HEK293T (cell line): ENCODE measurements around the gene ARHGAP42.

ENCODE experiments used
- CTCF ChIA-PET: fragments of 350-600 bp; formaldehyde crosslinking; extraction: SDS; loops from one replicate; lab custom pipeline; 2021; ENCODE audit warnings: antibody characterized with exemption, inconsistent platforms; lab: Yijun Ruan, JAX
- POLR2A ChIA-PET: fragments of 350-600 bp; formaldehyde crosslinking; extraction: SDS; loops from one replicate; lab custom pipeline; 2020; ENCODE audit warnings: antibody characterized with exemption, inconsistent platforms; lab: Yijun Ruan, JAX
- DNase-seq: peaks from one replicate; pipeline ENCODE4 v3.0.0; 2012; ENCODE audit warnings: mixed read lengths; ENCODE audit errors: extremely low spot score
- ARNT ChIP-seq: fragments of 450-650 bp; IDR thresholded peaks from 2 replicates; pipeline ENCODE4 v1.6.1; 2017; ENCODE audit warnings: mild to moderate bottlenecking
- BHLHE40 ChIP-seq: fragments of 450-650 bp; IDR thresholded peaks from 2 replicates; pipeline ENCODE4 v1.6.1; 2016; ENCODE audit warnings: mild to moderate bottlenecking, moderate library complexity, borderline replicate concordance
- CTBP1 ChIP-seq: fragments of 450-650 bp; IDR thresholded peaks from 2 replicates; pipeline ENCODE4 v1.6.1; 2016; ENCODE audit warnings: borderline replicate concordance
- ELF4 ChIP-seq: fragments of 450-650 bp; IDR thresholded peaks from 2 replicates; pipeline ENCODE4 v1.6.1; 2017; ENCODE audit warnings: antibody characterized with exemption
- FOXA1 ChIP-seq: fragments of 450-650 bp; IDR thresholded peaks from 2 replicates; pipeline ENCODE4 v1.6.1; 2016; ENCODE audit warnings: mild to moderate bottlenecking
- FOXK2 ChIP-seq: fragments of 450-650 bp; IDR thresholded peaks from 2 replicates; pipeline ENCODE4 v1.6.1; 2016; ENCODE audit warnings: mild to moderate bottlenecking
- FOXM1 ChIP-seq: fragments of 450-650 bp; IDR thresholded peaks from 2 replicates; pipeline ENCODE4 v1.6.1; 2017; ENCODE audit warnings: mild to moderate bottlenecking, borderline replicate concordance
- HDGF ChIP-seq: fragments of 450-650 bp; IDR thresholded peaks from 2 replicates; pipeline ENCODE4 v1.6.1; 2017; ENCODE audit warnings: antibody characterized with exemption, borderline replicate concordance
- L3MBTL2 ChIP-seq: fragments of 450-650 bp; conservative IDR thresholded peaks from 2 replicates; pipeline ENCODE4 v1.6.1; 2016; ENCODE audit warnings: mild to moderate bottlenecking
- LEF1 ChIP-seq: fragments of 450-650 bp; IDR thresholded peaks from 2 replicates; pipeline ENCODE4 v1.6.1; 2017; ENCODE audit warnings: mild to moderate bottlenecking, borderline replicate concordance
- NFRKB ChIP-seq: fragments of 450-650 bp; IDR thresholded peaks from 2 replicates; pipeline ENCODE4 v1.6.1; 2016; ENCODE audit warnings: mild to moderate bottlenecking, moderate library complexity
- SP1 ChIP-seq: fragments of 450-650 bp; IDR thresholded peaks from 2 replicates; pipeline ENCODE4 v1.6.1; 2017
- SUZ12 ChIP-seq: fragments of 450-650 bp; IDR thresholded peaks from 2 replicates; pipeline ENCODE4 v1.6.1; 2016; ENCODE audit warnings: mild to moderate bottlenecking
- TARDBP ChIP-seq: fragments of 450-650 bp; IDR thresholded peaks from 2 replicates; pipeline ENCODE4 v1.6.1; 2016
- ZNF384 ChIP-seq: fragments of 450-650 bp; IDR thresholded peaks from 2 replicates; pipeline ENCODE4 v1.6.1; 2016
- TF ChIP-seq, protein P1 (sequence below): fragments of 450-650 bp; IDR thresholded peaks from 2 replicates; pipeline ENCODE4 v1.6.1; 2016

The ARHGAP42 gene

DNA sequence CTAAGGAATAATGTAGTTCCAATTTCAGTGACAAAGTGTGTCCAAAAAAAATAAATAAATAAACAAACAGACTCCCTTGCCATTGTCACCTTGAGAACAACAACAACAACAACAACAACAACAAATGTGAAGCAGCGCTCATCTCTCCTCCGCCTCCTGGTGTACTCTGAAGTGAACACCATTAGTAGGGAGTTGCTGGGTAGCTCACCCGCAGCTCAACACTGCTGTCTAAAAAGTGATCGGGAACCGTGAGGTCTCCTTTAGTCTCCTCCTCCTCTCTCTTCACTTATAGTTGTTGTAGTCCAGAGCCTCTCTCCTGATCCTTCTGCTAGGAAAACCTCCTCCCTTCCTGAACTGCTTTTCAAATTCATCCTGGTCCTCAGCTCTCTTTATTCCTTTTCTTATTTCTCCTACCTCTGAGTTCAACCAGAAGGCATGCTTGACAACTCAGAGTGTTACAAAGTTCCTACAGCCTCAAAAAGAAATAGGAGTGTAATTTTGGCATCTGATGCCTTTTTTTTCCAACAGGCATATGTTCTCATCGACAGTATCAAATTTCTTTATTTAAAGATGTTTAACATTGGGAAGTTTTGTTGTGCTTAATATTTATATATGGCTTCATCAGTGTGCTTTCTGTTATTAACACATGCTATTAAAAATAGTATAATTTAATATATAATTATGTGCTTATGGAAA is 227.5 kb downstream of the ARHGAP42 start:
- CTCF ChIA-PET, result no interaction called here
- TF ChIP-seq HDGF, result no peak
- no peak for TF ChIP-seq FOXM1
- no peak for TF ChIP-seq ARNT
- TF ChIP-seq, protein P1, sequence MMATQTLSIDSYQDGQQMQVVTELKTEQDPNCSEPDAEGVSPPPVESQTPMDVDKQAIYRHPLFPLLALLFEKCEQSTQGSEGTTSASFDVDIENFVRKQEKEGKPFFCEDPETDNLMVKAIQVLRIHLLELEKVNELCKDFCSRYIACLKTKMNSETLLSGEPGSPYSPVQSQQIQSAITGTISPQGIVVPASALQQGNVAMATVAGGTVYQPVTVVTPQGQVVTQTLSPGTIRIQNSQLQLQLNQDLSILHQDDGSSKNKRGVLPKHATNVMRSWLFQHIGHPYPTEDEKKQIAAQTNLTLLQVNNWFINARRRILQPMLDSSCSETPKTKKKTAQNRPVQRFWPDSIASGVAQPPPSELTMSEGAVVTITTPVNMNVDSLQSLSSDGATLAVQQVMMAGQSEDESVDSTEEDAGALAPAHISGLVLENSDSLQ, result no peak
- TF ChIP-seq L3MBTL2, result no peak
- no peak for TF ChIP-seq SP1
- no peak for TF ChIP-seq LEF1
- no peak for TF ChIP-seq FOXK2
- no peak for TF ChIP-seq FOXA1
- no peak for TF ChIP-seq CTBP1
- TF ChIP-seq NFRKB, result no peak
- TF ChIP-seq ZNF384, result no peak
- no peak for TF ChIP-seq ELF4
- no peak for TF ChIP-seq BHLHE40
- no peak for TF ChIP-seq SUZ12
- POLR2A ChIA-PET, result no interaction called here
- DNase-seq, result no peak

DNA sequence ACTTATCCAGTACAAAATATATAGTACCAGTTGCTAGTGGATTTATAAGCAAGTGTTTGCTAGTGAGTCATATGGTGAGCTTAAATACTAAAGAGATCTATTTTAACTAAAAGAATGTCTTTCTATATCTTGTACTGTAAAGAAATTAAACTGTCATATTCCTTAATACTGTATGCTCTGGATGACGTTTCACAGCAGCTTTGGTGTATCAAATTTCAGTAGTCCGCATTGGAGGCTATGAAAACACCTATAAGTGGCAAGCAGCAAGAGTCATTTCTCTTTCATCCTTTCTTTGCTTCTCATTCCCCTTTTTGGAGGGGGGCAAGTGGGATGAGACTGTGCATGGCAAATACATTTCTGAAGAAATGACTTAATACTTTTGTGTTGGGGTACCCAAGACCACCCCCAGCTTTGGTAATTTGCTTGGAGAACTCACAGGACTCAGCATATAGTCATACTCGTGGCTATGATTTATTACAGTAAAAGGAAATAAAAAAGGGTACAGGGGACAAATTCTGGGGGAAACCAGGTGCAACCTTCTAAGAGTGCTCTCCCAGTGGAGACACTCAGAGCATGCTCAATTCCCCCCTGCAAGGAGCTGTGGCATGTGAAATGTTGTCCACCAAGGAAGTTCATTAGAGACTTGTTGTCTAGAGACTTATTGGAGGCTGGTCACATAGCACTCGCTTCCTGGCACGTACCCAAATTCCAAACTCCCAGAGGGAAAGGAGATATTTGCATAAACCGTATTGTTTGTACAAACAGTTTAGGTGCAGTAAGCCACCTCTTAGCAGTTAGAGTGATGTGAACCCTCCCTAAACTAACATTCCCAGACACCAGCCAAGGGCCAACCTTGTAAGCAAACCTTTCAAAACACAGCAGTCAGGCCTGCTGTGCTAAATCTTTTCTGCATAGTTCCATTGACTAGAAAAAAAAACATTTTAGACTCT is 231.7 kb downstream of the ARHGAP42 start:
- ChIA-PET CTCF (interaction anchor here (0.7 to 1.4 kb wide), 3 partner anchors 18 to 184 kb away, joined by 3 to 6 read pairs (median 3); no protein-coding TSS in a partner anchor), POLR2A (interaction anchor here (0.6 to 1.0 kb wide), 3 partner anchors 31 to 148 kb away, joined by 3 to 4 read pairs (median 3); no protein-coding TSS in a partner anchor)
- peak; percentile 12 for DNase-seq
- TF ChIP-seq FOXM1, result no peak
- TF ChIP-seq, protein P1, result peak; percentile 36; the same call in 1 of the 2 replicates

- CTCF ChIA-PET, result no interaction called here
- DNase-seq, result no peak
These were observed 233.5 kb downstream of the ARHGAP42 start for GRCh38 chr11:100920593-100920992.

DNA sequence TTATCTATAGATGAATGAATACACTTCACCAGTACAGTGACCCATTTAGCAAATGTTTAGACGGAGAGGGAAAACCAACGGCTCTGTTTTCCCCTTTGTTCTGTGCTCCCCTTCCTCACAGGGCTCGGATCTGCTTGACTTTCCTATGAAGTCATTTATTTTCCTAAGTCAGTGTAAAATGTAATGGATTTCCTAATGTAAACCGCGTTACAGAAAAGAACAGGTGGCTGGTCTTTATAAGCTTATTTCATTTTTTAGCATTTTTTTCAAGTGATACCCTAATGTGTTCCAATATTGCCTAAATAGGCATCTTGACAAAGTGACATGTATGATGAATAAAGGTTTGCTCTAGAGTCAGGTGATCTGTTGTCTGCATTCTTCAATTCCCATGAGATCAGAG is 235.0 kb downstream of the ARHGAP42 start:
- ChIA-PET POLR2A (no interaction called here), CTCF (no interaction called here)
- TF ChIP-seq ELF4 (no peak), CTBP1 (no peak), SUZ12 (no peak), BHLHE40 (no peak), FOXK2 (no peak), ARNT (no peak)
- TF ChIP-seq, protein P1, result no peak
- no peak for DNase-seq

More at GRCh38 chr11:100920593-100920992, 233.5 kb downstream of the ARHGAP42 start:
- no peak for TF ChIP-seq FOXM1
- TF ChIP-seq ZNF384, result no peak
- no peak for TF ChIP-seq SUZ12
- TF ChIP-seq FOXK2, result no peak
- TF ChIP-seq TARDBP, result no peak
- no peak for TF ChIP-seq LEF1
- no peak for TF ChIP-seq SP1
- no peak for TF ChIP-seq ELF4
- TF ChIP-seq HDGF, result no peak
- no peak for TF ChIP-seq L3MBTL2
- no peak for TF ChIP-seq NFRKB
- POLR2A ChIA-PET, result no interaction called here

GRCh38 chr11:100923555-100923954 is 236.5 kb downstream of the ARHGAP42 start:
- CTCF ChIA-PET, result interaction anchor here (0.6 kb wide), 1 partner anchor 243 kb away, joined by 3 read pairs; no protein-coding TSS in a partner anchor
- TF ChIP-seq SP1 (no peak), L3MBTL2 (no peak), ZNF384 (no peak), NFRKB (no peak), ELF4 (no peak), ARNT (no peak), FOXA1 (no peak), FOXM1 (no peak), TARDBP (no peak), LEF1 (no peak)
- TF ChIP-seq, protein P1, result no peak
- no peak for DNase-seq
- POLR2A ChIA-PET, result no interaction called here
